Measurements from ENCODE around the gene USP32. TPM values are rescaled to one million over a fixed set of nuclear protein-coding genes. Genes with fewer than 3 reads are reported as not detected.

USP32 gene
- total RNA-seq, 1 experiment from 2014 or later, result 32.3 TPM

- no peak overlapping the region for H3K4me3 ChIP-seq
- POLR2A ChIA-PET (ENCODE audit: unreplicated experiment), result no interaction called here
- BruUV-seq (replicated peaks), result no TSS peak
- H3K27me3 ChIP-seq (ENCODE audit: insufficient read depth, low read depth), result no peaks in the 10 kb centered on the region
- CTCF ChIA-PET, result interaction anchor here (0.6 kb wide), 1 partner anchor 264 kb away, joined by 6 read pairs; no protein-coding TSS in a partner anchor
- no peaks in the 10 kb centered on the region for H3K79me2 ChIP-seq (ENCODE audit: low read depth)
- no peak overlapping the region for H3K4me2 ChIP-seq
- H3K27ac ChIP-seq, result no peak overlapping the region
- no peaks in the 10 kb centered on the region for H3K9me2 ChIP-seq (ENCODE audit: insufficient read depth)
- intact Hi-C loops (cut with micrococcal nuclease; ENCODE audit: unreplicated experiment), result no loop called here
- H4K20me1 ChIP-seq (ENCODE audit: insufficient read depth), result no peaks in the 10 kb centered on the region
- H2AFZ ChIP-seq, result no peak overlapping the region
- no peaks in the 10 kb centered on the region for H3K9me3 ChIP-seq (ENCODE audit: insufficient read depth, low read depth)
- DNase-seq, result no peak
- no peaks in the 10 kb centered on the region for H3K4me1 ChIP-seq (replicated peaks; ENCODE audit: insufficient read depth)
- TF ChIP-seq EZH2 (IDR thresholded peaks at IDR 0.05; ENCODE audit: low read depth), result no peak
- TF ChIP-seq, protein P1, sequence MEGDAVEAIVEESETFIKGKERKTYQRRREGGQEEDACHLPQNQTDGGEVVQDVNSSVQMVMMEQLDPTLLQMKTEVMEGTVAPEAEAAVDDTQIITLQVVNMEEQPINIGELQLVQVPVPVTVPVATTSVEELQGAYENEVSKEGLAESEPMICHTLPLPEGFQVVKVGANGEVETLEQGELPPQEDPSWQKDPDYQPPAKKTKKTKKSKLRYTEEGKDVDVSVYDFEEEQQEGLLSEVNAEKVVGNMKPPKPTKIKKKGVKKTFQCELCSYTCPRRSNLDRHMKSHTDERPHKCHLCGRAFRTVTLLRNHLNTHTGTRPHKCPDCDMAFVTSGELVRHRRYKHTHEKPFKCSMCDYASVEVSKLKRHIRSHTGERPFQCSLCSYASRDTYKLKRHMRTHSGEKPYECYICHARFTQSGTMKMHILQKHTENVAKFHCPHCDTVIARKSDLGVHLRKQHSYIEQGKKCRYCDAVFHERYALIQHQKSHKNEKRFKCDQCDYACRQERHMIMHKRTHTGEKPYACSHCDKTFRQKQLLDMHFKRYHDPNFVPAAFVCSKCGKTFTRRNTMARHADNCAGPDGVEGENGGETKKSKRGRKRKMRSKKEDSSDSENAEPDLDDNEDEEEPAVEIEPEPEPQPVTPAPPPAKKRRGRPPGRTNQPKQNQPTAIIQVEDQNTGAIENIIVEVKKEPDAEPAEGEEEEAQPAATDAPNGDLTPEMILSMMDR (conservative IDR thresholded peaks at IDR 0.05), result no peak
- no peaks in the 10 kb centered on the region for H3K36me3 ChIP-seq (ENCODE audit: low read depth)
- H3F3A ChIP-seq (ENCODE audit: insufficient read depth, low read depth), result no peaks in the 10 kb centered on the region
Measured at GRCh38 chr17:60416368-60416925, 24.5 kb upstream of the USP32 start.

GRCh38 chr17:60415146-60415545 lies 23.2 kb upstream of the USP32 start:
- Histone ChIP-seq H3K9me2 (ENCODE audit: insufficient read depth) (no peaks in the 10 kb centered on the region), H3K27ac (no peak overlapping the region), H4K20me1 (ENCODE audit: insufficient read depth) (no peaks in the 10 kb centered on the region), H3K9me3 (ENCODE audit: insufficient read depth, low read depth) (0 out of 2 replicates have a peak, but pooled peaks cover 9% of the 10 kb centered on the region), H3K79me2 (ENCODE audit: low read depth) (no peaks in the 10 kb centered on the region), H3K36me3 (ENCODE audit: low read depth) (no peaks in the 10 kb centered on the region), H3K4me2 (no peak overlapping the region), H3K27me3 (ENCODE audit: insufficient read depth, low read depth) (no peaks in the 10 kb centered on the region), H3K4me1 (replicated peaks; ENCODE audit: insufficient read depth) (peaks cover 3% of the 10 kb centered on the region; the same call in 1 of the 2 replicates), H3K4me3 (no peak overlapping the region), H3F3A (ENCODE audit: insufficient read depth, low read depth) (no peaks in the 10 kb centered on the region), H2AFZ (no peak overlapping the region; the same call in 1 of the 2 replicates)
- intact Hi-C loops (cut with micrococcal nuclease; ENCODE audit: unreplicated experiment), result no loop called here
- BruUV-seq (replicated peaks), result no TSS peak
- no peak for TF ChIP-seq EZH2 (IDR thresholded peaks at IDR 0.05; ENCODE audit: low read depth)
- TF ChIP-seq, protein P1 (conservative IDR thresholded peaks at IDR 0.05), result no peak
- ChIA-PET POLR2A (ENCODE audit: unreplicated experiment) (no interaction called here), CTCF (no interaction called here)
- DNase-seq, result no peak

DNA sequence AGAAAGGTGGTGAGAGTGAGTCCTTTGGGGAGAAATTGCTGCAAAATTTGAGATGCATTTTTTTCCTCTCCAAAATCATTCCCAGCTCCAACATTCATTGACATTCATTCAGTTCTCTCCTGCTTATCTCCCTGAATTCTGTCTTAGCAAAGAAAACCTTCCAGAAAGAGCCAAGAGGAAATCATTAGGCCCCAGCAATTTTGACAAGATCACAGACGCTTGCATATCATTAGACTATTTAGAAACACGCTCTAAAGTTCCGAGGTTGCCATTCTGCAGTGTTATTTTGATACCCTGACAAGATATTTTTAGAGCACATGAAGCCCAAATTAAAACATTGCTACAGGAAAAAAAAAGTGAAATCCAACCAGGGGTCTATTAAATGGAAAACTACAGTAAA lies 20.8 kb upstream of the USP32 start:
- CTCF ChIA-PET, result no interaction called here
- Histone ChIP-seq H3K27ac (no peak overlapping the region), H3K4me2 (no peak overlapping the region), H3K9me2 (ENCODE audit: insufficient read depth) (no peaks in the 10 kb centered on the region), H3K9me3 (ENCODE audit: insufficient read depth, low read depth) (0 out of 2 replicates have a peak, but pooled peaks cover 12% of the 10 kb centered on the region), H3K27me3 (ENCODE audit: insufficient read depth, low read depth) (no peaks in the 10 kb centered on the region), H3K36me3 (ENCODE audit: low read depth) (no peaks in the 10 kb centered on the region), H3K4me1 (replicated peaks; ENCODE audit: insufficient read depth) (peaks cover 15% of the 10 kb centered on the region; the same call in 1 of the 2 replicates), H2AFZ (no peak overlapping the region), H3K4me3 (no peak overlapping the region), H3F3A (ENCODE audit: insufficient read depth, low read depth) (no peaks in the 10 kb centered on the region), H4K20me1 (ENCODE audit: insufficient read depth) (no peaks in the 10 kb centered on the region), H3K79me2 (ENCODE audit: low read depth) (no peaks in the 10 kb centered on the region)
- no peak for DNase-seq
- intact Hi-C loops (cut with micrococcal nuclease; ENCODE audit: unreplicated experiment), result no loop called here
- no peak for TF ChIP-seq EZH2 (IDR thresholded peaks at IDR 0.05; ENCODE audit: low read depth)
- TF ChIP-seq, protein P1 (conservative IDR thresholded peaks at IDR 0.05), result no peak
- BruUV-seq (replicated peaks), result no TSS peak
- POLR2A ChIA-PET (ENCODE audit: unreplicated experiment), result no interaction called here
